ENCODE measurements around the gene ERBB2.

- TF ChIP-seq ZSCAN32 (CRISPR knock-in tag; IDR thresholded peaks at IDR 0.05) (no peak), ZNF316 (IDR thresholded peaks at IDR 0.05) (no peak), SMAD4 (CRISPR knock-in tag; conservative IDR thresholded peaks at IDR 0.05) (no peak), FOXA1 (IDR thresholded peaks at IDR 0.05; ENCODE audit: borderline replicate concordance) (no peak), CTCF (IDR thresholded peaks at IDR 0.05 in 2 of 3, conservative IDR thresholded peaks at IDR 0.05 in 1 of 3; ENCODE audit: insufficient read depth in 2 of 3, low read depth in 1 of 3, low read length in 3 of 3) (no peak), ARID2 (IDR thresholded peaks at IDR 0.05) (no peak), SIX5 (IDR thresholded peaks at IDR 0.05; ENCODE audit: borderline replicate concordance in 1 of 2, insufficient read depth in 1 of 2, low read depth in 1 of 2, low read length in 2 of 2) (no peak)
These were observed 42.4 kb downstream of the ERBB2 start for GRCh38 chr17:39742126-39742855.
